ENCODE data around the gene MAP2K3.

The MAP2K3 gene

DNA sequence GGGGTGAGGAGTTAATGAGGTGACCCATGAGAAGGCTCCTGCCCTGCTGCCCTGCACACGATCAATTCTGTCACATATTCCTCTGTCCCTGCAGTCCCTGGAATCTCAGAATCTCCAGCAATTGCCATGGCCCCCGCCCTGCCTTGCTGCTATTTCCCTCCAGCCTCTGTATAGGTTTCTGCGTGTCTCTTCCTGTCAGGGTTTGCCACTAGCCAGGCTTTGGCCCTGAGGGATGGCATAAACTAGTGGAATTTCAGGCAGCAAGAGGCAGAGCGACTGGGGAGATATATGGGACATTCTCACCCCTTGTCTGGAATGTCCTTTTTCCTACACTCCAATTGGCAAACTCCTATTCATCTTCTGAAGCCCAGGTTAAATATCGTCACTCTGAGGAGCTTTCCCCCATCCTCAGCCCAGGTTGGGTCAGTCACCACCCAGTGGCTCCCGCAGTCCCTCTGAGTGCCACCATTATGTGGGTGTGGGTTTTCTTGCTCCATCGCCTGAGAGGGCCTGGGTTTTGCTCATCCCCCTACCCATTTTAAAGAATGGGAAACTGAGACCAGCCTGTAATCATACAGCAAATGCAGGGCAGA is 15.8 kb upstream of the MAP2K3 start:
- Histone ChIP-seq H3K18ac (ENCODE audit: low read depth in 1 of 2, low read length in 2 of 2) (no peak overlapping the region), H3K79me1 (replicated peaks; ENCODE audit: low read length, poor library complexity, severe bottlenecking) (no peaks in the 10 kb centered on the region), H2AFZ (ENCODE audit: low read depth, low read length) (no peak overlapping the region), H3K4me3 (ENCODE audit: insufficient read depth in 1 of 2, low read depth in 1 of 2, low read length in 2 of 2) (no peak overlapping the region), H3K14ac (ENCODE audit: low read length in 2 of 2) (no peak overlapping the region), H3K4me2 (ENCODE audit: low read length, poor library complexity, severe bottlenecking) (no peak overlapping the region), H2BK15ac (ENCODE audit: low read depth, poor library complexity, severe bottlenecking) (no peak overlapping the region), H3K9ac (ENCODE audit: low read length) (no peak overlapping the region), H3K4me1 (ENCODE audit: control insufficient read depth, insufficient read depth, low read depth, low read length) (peaks cover 4% of the 10 kb centered on the region), H2BK12ac (ENCODE audit: low read length in 2 of 2) (no peak overlapping the region), H3K23ac (ENCODE audit: low read length in 2 of 2) (no peak overlapping the region), H3K27ac (ENCODE audit: low read length, poor library complexity, severe bottlenecking) (no peak overlapping the region), H3K9me3 (ENCODE audit: control insufficient read depth, low read length) (no peaks in the 10 kb centered on the region), H2BK120ac (ENCODE audit: low read depth, low read length) (no peak overlapping the region), H3K4ac (ENCODE audit: low read depth in 1 of 2, low read length in 2 of 2) (no peak overlapping the region), H4K8ac (ENCODE audit: low read length) (no peak overlapping the region), H2AK5ac (ENCODE audit: low read length, severe bottlenecking) (no peak overlapping the region), H2BK5ac (ENCODE audit: low read depth, low read length, poor library complexity, severe bottlenecking) (no peak overlapping the region), H3K27me3 (ENCODE audit: control insufficient read depth in 1 of 2, insufficient read depth in 1 of 2, low read length in 2 of 2) (peaks cover 0 to 4% of the 10 kb centered on the region in 2 experiments), H4K91ac (ENCODE audit: low read length) (no peak overlapping the region), H3K36me3 (ENCODE audit: control insufficient read depth in 1 of 2, insufficient read depth in 2 of 2, low read depth in 1 of 2, low read length in 2 of 2) (no peaks in the 10 kb centered on the region)
- WGBS = 76% methylated on average over 5 of the region's 7 CpGs
- no peak for DNase-seq

- H3K4ac ChIP-seq (ENCODE audit: low read depth in 1 of 2, low read length in 2 of 2) = no peak overlapping the region
- no peaks in the 10 kb centered on the region for H3K36me3 ChIP-seq (ENCODE audit: control insufficient read depth in 1 of 2, insufficient read depth in 2 of 2, low read depth in 1 of 2, low read length in 2 of 2)
- no peaks in the 10 kb centered on the region for H3K79me1 ChIP-seq (replicated peaks; ENCODE audit: low read length, poor library complexity, severe bottlenecking)
- H4K8ac ChIP-seq (ENCODE audit: low read length) = no peak overlapping the region
- H3K23ac ChIP-seq (ENCODE audit: low read length in 2 of 2) = no peak overlapping the region
- H2AK5ac ChIP-seq (ENCODE audit: low read length, severe bottlenecking) = no peak overlapping the region
- H3K4me2 ChIP-seq (ENCODE audit: low read length, poor library complexity, severe bottlenecking) = no peak overlapping the region
- no peak overlapping the region for H2BK12ac ChIP-seq (ENCODE audit: low read length in 2 of 2)
- H3K27me3 ChIP-seq (ENCODE audit: control insufficient read depth in 1 of 2, insufficient read depth in 1 of 2, low read length in 2 of 2) = peaks cover 0 to 4% of the 10 kb centered on the region in 2 experiments
- H3K27ac ChIP-seq (ENCODE audit: low read length, poor library complexity, severe bottlenecking) = no peak overlapping the region
- no peak overlapping the region for H3K18ac ChIP-seq (ENCODE audit: low read depth in 1 of 2, low read length in 2 of 2)
- no peak overlapping the region for H2BK120ac ChIP-seq (ENCODE audit: low read depth, low read length)
- H3K4me1 ChIP-seq (ENCODE audit: control insufficient read depth, insufficient read depth, low read depth, low read length) = peaks cover 4% of the 10 kb centered on the region
- no peak overlapping the region for H3K14ac ChIP-seq (ENCODE audit: low read length in 2 of 2)
- no peak overlapping the region for H2AFZ ChIP-seq (ENCODE audit: low read depth, low read length)
- H2BK15ac ChIP-seq (ENCODE audit: low read depth, poor library complexity, severe bottlenecking) = no peak overlapping the region
- no peak overlapping the region for H3K9ac ChIP-seq (ENCODE audit: low read length)
- H3K4me3 ChIP-seq (ENCODE audit: insufficient read depth in 1 of 2, low read depth in 1 of 2, low read length in 2 of 2) = no peak overlapping the region
- no peak overlapping the region for H2BK5ac ChIP-seq (ENCODE audit: low read depth, low read length, poor library complexity, severe bottlenecking)
- DNase-seq = no peak
- H3K9me3 ChIP-seq (ENCODE audit: control insufficient read depth, low read length) = no peaks in the 10 kb centered on the region
- no peak overlapping the region for H4K91ac ChIP-seq (ENCODE audit: low read length)
- WGBS = 81% methylated on average over 8 of the region's 8 CpGs
These were observed 15.1 kb upstream of the MAP2K3 start for GRCh38 chr17:21269394-21269793.

GRCh38 chr17:21271454-21272183 is 12.9 kb upstream of the MAP2K3 start:
- no peaks in the 10 kb centered on the region for H3K27me3 ChIP-seq (ENCODE audit: control insufficient read depth in 1 of 2, insufficient read depth in 1 of 2, low read length in 2 of 2)
- H3K9ac ChIP-seq (ENCODE audit: low read length) = no peak overlapping the region
- H3K9me3 ChIP-seq (ENCODE audit: control insufficient read depth, low read length) = no peaks in the 10 kb centered on the region
- DNase-seq = no peak
- H4K91ac ChIP-seq (ENCODE audit: low read length) = no peak overlapping the region
- no peak overlapping the region for H2BK12ac ChIP-seq (ENCODE audit: low read length in 2 of 2)
- no peak overlapping the region for H4K8ac ChIP-seq (ENCODE audit: low read length)
- H2BK5ac ChIP-seq (ENCODE audit: low read depth, low read length, poor library complexity, severe bottlenecking) = no peak overlapping the region
- WGBS = 87% methylated on average over 7 of the region's 10 CpGs
- H3K27ac ChIP-seq (ENCODE audit: low read length, poor library complexity, severe bottlenecking) = no peak overlapping the region
- no peak overlapping the region for H2BK120ac ChIP-seq (ENCODE audit: low read depth, low read length)
- H3K4me2 ChIP-seq (ENCODE audit: low read length, poor library complexity, severe bottlenecking) = no peak overlapping the region
- H2AK5ac ChIP-seq (ENCODE audit: low read length, severe bottlenecking) = no peak overlapping the region
- H2AFZ ChIP-seq (ENCODE audit: low read depth, low read length) = no peak overlapping the region
- H3K79me1 ChIP-seq (replicated peaks; ENCODE audit: low read length, poor library complexity, severe bottlenecking) = no peaks in the 10 kb centered on the region
- H3K4me1 ChIP-seq (ENCODE audit: control insufficient read depth, insufficient read depth, low read depth, low read length) = peaks cover 12% of the 10 kb centered on the region
- H3K4me3 ChIP-seq (ENCODE audit: insufficient read depth in 1 of 2, low read depth in 1 of 2, low read length in 2 of 2) = no peak overlapping the region
- H3K14ac ChIP-seq (ENCODE audit: low read length in 2 of 2) = no peak overlapping the region
- H3K36me3 ChIP-seq (ENCODE audit: control insufficient read depth in 1 of 2, insufficient read depth in 2 of 2, low read depth in 1 of 2, low read length in 2 of 2) = no peaks in the 10 kb centered on the region
- no peak overlapping the region for H3K23ac ChIP-seq (ENCODE audit: low read length in 2 of 2)
- no peak overlapping the region for H3K4ac ChIP-seq (ENCODE audit: low read depth in 1 of 2, low read length in 2 of 2)
- no peak overlapping the region for H3K18ac ChIP-seq (ENCODE audit: low read depth in 1 of 2, low read length in 2 of 2)
- H2BK15ac ChIP-seq (ENCODE audit: low read depth, poor library complexity, severe bottlenecking) = no peak overlapping the region

- H3K27me3 ChIP-seq (ENCODE audit: control insufficient read depth in 1 of 2, insufficient read depth in 1 of 2, low read length in 2 of 2) = no peaks in the 10 kb centered on the region
- no peaks in the 10 kb centered on the region for H3K79me1 ChIP-seq (replicated peaks; ENCODE audit: low read length, poor library complexity, severe bottlenecking)
- no peak overlapping the region for H2BK5ac ChIP-seq (ENCODE audit: low read depth, low read length, poor library complexity, severe bottlenecking)
- no peak overlapping the region for H3K27ac ChIP-seq (ENCODE audit: low read length, poor library complexity, severe bottlenecking)
- H3K18ac ChIP-seq (ENCODE audit: low read depth in 1 of 2, low read length in 2 of 2) = no peak overlapping the region
- no peak overlapping the region for H2BK120ac ChIP-seq (ENCODE audit: low read depth, low read length)
- H3K23ac ChIP-seq (ENCODE audit: low read length in 2 of 2) = no peak overlapping the region
- peaks cover 12% of the 10 kb centered on the region for H3K4me1 ChIP-seq (ENCODE audit: control insufficient read depth, insufficient read depth, low read depth, low read length)
- H3K36me3 ChIP-seq (ENCODE audit: control insufficient read depth in 1 of 2, insufficient read depth in 2 of 2, low read depth in 1 of 2, low read length in 2 of 2) = no peaks in the 10 kb centered on the region
- H2BK12ac ChIP-seq (ENCODE audit: low read length in 2 of 2) = no peak overlapping the region
- no peak overlapping the region for H2AFZ ChIP-seq (ENCODE audit: low read depth, low read length)
- no peak overlapping the region for H2BK15ac ChIP-seq (ENCODE audit: low read depth, poor library complexity, severe bottlenecking)
- no peaks in the 10 kb centered on the region for H3K9me3 ChIP-seq (ENCODE audit: control insufficient read depth, low read length)
- no peak overlapping the region for H2AK5ac ChIP-seq (ENCODE audit: low read length, severe bottlenecking)
- H4K8ac ChIP-seq (ENCODE audit: low read length) = no peak overlapping the region
- no peak overlapping the region for H4K91ac ChIP-seq (ENCODE audit: low read length)
- H3K4me2 ChIP-seq (ENCODE audit: low read length, poor library complexity, severe bottlenecking) = no peak overlapping the region
- no peak overlapping the region for H3K9ac ChIP-seq (ENCODE audit: low read length)
- no peak for DNase-seq
- H3K4me3 ChIP-seq (ENCODE audit: insufficient read depth in 1 of 2, low read depth in 1 of 2, low read length in 2 of 2) = no peak overlapping the region
- H3K14ac ChIP-seq (ENCODE audit: low read length in 2 of 2) = no peak overlapping the region
- no peak overlapping the region for H3K4ac ChIP-seq (ENCODE audit: low read depth in 1 of 2, low read length in 2 of 2)
- WGBS = 97% methylated on average over 2 of the region's 3 CpGs
These were observed 12.3 kb upstream of the MAP2K3 start for GRCh38 chr17:21272250-21272649.
